ENCODE measurements around the gene POLR2I.

DNA sequence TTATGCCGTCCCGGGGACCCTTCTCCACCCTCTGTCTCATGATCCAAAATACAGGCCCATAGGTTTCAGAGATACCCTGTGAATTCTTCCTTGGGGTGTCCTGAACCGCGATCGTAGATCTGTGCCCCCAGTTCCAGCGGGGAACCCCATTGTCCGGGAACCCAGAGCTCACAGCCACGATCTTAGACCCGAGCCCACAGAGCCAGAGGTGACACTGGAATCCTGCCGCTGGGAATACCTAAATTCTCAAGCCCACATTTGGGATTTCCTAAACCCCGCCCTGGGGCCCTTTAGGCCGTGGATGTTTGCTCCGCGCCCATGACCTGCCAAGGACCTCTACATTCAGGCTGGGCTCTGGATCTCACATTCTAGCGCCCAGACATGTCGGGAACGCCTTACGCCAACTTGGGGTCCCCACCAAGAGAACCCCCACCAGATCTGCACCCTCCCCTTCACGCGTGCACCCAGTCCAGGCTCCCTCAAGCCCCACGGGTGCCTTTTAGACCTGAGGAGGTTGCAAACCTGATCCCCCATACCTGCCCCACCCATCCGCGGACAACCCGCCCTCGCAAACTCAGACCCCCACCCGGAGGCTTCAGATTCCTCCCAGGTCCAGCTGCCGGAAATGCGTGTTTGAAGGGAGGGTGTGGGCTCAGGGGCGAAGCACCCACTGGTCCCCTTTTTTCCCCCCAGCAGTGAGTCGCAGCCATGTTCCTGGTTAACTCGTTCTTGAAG lies 25.8 kb upstream of the POLR2I start:
- TF ChIP-seq EZH2 (IDR thresholded peaks at IDR 0.05; ENCODE audit: borderline replicate concordance, insufficient read depth, low read length, poor library complexity, severe bottlenecking) (no peak), TAF1 (IDR thresholded peaks at IDR 0.05; ENCODE audit: low read depth) (peak; percentile 11), RAD21 (conservative IDR thresholded peaks at IDR 0.05) (no peak), EP300 (conservative IDR thresholded peaks at IDR 0.05; ENCODE audit: poor library complexity, severe bottlenecking) (no peak), POLR2AphosphoS5 (IDR thresholded peaks at IDR 0.05) (no peak), SMC3 (conservative IDR thresholded peaks at IDR 0.05; ENCODE audit: poor library complexity) (no peak)
- TF ChIP-seq, protein P1, sequence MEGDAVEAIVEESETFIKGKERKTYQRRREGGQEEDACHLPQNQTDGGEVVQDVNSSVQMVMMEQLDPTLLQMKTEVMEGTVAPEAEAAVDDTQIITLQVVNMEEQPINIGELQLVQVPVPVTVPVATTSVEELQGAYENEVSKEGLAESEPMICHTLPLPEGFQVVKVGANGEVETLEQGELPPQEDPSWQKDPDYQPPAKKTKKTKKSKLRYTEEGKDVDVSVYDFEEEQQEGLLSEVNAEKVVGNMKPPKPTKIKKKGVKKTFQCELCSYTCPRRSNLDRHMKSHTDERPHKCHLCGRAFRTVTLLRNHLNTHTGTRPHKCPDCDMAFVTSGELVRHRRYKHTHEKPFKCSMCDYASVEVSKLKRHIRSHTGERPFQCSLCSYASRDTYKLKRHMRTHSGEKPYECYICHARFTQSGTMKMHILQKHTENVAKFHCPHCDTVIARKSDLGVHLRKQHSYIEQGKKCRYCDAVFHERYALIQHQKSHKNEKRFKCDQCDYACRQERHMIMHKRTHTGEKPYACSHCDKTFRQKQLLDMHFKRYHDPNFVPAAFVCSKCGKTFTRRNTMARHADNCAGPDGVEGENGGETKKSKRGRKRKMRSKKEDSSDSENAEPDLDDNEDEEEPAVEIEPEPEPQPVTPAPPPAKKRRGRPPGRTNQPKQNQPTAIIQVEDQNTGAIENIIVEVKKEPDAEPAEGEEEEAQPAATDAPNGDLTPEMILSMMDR (IDR thresholded peaks at IDR 0.05; ENCODE audit: poor library complexity, severe bottlenecking): no peak
- TF ChIP-seq, protein P2, sequence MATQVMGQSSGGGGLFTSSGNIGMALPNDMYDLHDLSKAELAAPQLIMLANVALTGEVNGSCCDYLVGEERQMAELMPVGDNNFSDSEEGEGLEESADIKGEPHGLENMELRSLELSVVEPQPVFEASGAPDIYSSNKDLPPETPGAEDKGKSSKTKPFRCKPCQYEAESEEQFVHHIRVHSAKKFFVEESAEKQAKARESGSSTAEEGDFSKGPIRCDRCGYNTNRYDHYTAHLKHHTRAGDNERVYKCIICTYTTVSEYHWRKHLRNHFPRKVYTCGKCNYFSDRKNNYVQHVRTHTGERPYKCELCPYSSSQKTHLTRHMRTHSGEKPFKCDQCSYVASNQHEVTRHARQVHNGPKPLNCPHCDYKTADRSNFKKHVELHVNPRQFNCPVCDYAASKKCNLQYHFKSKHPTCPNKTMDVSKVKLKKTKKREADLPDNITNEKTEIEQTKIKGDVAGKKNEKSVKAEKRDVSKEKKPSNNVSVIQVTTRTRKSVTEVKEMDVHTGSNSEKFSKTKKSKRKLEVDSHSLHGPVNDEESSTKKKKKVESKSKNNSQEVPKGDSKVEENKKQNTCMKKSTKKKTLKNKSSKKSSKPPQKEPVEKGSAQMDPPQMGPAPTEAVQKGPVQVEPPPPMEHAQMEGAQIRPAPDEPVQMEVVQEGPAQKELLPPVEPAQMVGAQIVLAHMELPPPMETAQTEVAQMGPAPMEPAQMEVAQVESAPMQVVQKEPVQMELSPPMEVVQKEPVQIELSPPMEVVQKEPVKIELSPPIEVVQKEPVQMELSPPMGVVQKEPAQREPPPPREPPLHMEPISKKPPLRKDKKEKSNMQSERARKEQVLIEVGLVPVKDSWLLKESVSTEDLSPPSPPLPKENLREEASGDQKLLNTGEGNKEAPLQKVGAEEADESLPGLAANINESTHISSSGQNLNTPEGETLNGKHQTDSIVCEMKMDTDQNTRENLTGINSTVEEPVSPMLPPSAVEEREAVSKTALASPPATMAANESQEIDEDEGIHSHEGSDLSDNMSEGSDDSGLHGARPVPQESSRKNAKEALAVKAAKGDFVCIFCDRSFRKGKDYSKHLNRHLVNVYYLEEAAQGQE (IDR thresholded peaks at IDR 0.05; ENCODE audit: borderline replicate concordance): no peak

Measured in neural cell (in vitro differentiated cells).